ENCODE data around the gene ALPK3.

The ALPK3 gene, protein sequence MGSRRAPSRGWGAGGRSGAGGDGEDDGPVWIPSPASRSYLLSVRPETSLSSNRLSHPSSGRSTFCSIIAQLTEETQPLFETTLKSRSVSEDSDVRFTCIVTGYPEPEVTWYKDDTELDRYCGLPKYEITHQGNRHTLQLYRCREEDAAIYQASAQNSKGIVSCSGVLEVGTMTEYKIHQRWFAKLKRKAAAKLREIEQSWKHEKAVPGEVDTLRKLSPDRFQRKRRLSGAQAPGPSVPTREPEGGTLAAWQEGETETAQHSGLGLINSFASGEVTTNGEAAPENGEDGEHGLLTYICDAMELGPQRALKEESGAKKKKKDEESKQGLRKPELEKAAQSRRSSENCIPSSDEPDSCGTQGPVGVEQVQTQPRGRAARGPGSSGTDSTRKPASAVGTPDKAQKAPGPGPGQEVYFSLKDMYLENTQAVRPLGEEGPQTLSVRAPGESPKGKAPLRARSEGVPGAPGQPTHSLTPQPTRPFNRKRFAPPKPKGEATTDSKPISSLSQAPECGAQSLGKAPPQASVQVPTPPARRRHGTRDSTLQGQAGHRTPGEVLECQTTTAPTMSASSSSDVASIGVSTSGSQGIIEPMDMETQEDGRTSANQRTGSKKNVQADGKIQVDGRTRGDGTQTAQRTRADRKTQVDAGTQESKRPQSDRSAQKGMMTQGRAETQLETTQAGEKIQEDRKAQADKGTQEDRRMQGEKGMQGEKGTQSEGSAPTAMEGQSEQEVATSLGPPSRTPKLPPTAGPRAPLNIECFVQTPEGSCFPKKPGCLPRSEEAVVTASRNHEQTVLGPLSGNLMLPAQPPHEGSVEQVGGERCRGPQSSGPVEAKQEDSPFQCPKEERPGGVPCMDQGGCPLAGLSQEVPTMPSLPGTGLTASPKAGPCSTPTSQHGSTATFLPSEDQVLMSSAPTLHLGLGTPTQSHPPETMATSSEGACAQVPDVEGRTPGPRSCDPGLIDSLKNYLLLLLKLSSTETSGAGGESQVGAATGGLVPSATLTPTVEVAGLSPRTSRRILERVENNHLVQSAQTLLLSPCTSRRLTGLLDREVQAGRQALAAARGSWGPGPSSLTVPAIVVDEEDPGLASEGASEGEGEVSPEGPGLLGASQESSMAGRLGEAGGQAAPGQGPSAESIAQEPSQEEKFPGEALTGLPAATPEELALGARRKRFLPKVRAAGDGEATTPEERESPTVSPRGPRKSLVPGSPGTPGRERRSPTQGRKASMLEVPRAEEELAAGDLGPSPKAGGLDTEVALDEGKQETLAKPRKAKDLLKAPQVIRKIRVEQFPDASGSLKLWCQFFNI (N-terminal part only)

DNA sequence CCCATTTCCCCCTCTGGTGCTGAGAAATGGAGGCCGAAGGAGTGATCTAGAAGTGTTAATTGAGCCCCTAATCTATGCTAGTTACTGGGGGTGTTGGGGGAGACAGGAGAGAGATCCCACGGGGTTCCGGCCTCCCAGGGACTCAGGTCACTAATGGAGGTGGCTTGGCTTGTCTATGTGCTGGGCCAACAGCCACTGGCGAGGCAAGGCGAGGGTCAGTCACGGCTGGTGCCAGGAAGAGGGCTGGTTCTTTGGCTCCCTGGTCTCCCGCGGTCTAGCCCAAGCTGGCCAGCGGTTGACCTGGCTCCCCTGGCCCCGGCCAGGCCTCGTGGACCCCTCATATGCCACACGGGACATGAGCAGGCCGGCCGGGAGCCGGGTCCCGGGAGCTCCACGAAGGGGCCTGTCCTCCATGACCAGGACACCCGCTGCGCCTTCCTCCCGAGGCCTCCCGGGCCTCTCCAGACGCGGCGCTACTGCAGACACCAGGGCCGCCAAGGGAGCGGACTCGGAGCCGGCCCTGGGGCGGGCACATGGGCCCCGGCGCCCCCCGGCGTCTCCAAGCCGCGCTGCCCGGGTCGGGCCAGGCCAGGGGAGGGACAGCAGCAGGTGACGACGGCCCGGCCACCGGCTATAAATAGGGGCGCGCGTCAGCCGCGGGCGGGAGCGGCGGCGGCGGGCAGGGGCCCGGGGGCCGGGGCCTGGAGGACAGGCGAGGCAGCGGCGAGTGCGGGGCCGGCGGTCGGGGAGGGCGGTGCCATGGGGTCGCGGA is at the start of gene ALPK3:
ALPK3 (plus strand) TSS at position 663 of the 772 bp plus-strand sequence; CDS start at position 760, 97 bp downstream.
- Histone ChIP-seq H3K36me3 (ENCODE audit: control insufficient read depth in 2 of 2, insufficient read depth in 2 of 2, low read length in 2 of 2) (no peaks in the 10 kb centered on the region), H3K27me3 (ENCODE audit: control insufficient read depth in 2 of 2, insufficient read depth in 2 of 2, low read length in 2 of 2) (no peaks in the 10 kb centered on the region), H3K9ac (ENCODE audit: low read depth in 1 of 2, low read length in 2 of 2) (peak within 1 kb of the TSS in 1 of 2 donors; percentile 52), H3K9me3 (ENCODE audit: control insufficient read depth in 2 of 2, low read length in 2 of 2) (no peaks in the 10 kb centered on the region), H3K4me3 (ENCODE audit: low read length in 2 of 2) (peak within 1 kb of the TSS in 1 of 2 donors; percentile 41), H3K4me1 (ENCODE audit: control insufficient read depth in 2 of 2, insufficient read depth in 2 of 2, low read length in 2 of 2) (peaks cover 0 to 3% of the 10 kb centered on the region in 2 donors), H3K27ac (ENCODE audit: low read depth in 2 of 2, low read length in 2 of 2) (peak within 1 kb of the TSS in 1 of 2 donors; percentile 14)

DNA sequence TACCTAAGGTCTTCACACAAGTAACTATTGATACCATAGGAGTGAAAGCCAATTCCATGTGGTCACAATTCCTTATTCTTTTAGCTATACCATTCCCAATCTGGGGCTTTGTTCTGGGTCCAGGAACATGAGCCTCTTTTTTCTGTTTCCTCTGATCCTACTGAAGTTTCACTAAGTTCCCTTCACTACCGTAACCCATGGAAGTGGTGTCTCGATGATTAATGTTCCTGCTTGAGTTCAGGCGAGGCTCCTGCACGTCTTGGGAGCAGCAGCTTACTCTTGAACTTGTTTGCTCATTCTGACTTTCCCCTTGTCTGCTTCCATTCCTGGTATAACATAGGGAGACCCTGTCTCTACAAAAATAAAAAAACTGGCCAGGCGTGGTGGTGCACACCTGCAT is 45.1 kb upstream of the ALPK3 start:
- no peak overlapping the region for H3K27ac ChIP-seq (ENCODE audit: low read depth in 2 of 2, low read length in 2 of 2)
- no peak overlapping the region for H3K9ac ChIP-seq (ENCODE audit: low read depth in 1 of 2, low read length in 2 of 2)
- peaks cover 10 to 17% of the 10 kb centered on the region in 2 donors for H3K36me3 ChIP-seq (ENCODE audit: control insufficient read depth in 2 of 2, insufficient read depth in 2 of 2, low read length in 2 of 2)

DNA sequence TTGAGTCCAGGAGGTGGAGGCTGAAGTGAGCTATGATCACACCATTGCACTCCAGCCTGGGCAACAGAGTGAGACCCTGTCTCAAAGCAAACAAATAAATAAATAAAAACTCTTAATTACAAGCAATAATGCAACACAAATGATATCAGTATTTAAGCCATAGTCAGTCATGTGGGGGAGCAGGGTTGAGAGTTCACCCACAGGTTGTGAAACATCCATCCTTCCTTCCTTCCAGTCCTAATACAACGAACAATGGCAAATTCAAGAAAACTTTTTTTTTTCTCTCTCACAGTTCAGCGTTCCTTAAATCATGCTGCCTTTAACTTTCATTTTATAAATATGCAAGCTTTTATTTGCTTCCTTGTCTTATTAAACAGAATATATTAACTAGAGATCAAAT is 44.7 kb upstream of the ALPK3 start:
- no peaks in the 10 kb centered on the region for H3K9me3 ChIP-seq (ENCODE audit: control insufficient read depth in 2 of 2, low read length in 2 of 2)
- H3K9ac ChIP-seq (ENCODE audit: low read depth in 1 of 2, low read length in 2 of 2), result no peak overlapping the region
- no peak overlapping the region for H3K4me3 ChIP-seq (ENCODE audit: low read length in 2 of 2)
- no peaks in the 10 kb centered on the region for H3K4me1 ChIP-seq (ENCODE audit: control insufficient read depth in 2 of 2, insufficient read depth in 2 of 2, low read length in 2 of 2)
- H3K27me3 ChIP-seq (ENCODE audit: control insufficient read depth in 2 of 2, insufficient read depth in 2 of 2, low read length in 2 of 2), result no peaks in the 10 kb centered on the region
- peaks cover 10 to 17% of the 10 kb centered on the region in 2 donors for H3K36me3 ChIP-seq (ENCODE audit: control insufficient read depth in 2 of 2, insufficient read depth in 2 of 2, low read length in 2 of 2)
- no peak overlapping the region for H3K27ac ChIP-seq (ENCODE audit: low read depth in 2 of 2, low read length in 2 of 2)

More for the DNA sequence above, 45.1 kb upstream of the ALPK3 start:
- H3K27me3 ChIP-seq (ENCODE audit: control insufficient read depth in 2 of 2, insufficient read depth in 2 of 2, low read length in 2 of 2), result no peaks in the 10 kb centered on the region
- H3K4me3 ChIP-seq (ENCODE audit: low read length in 2 of 2), result no peak overlapping the region
- no peaks in the 10 kb centered on the region for H3K4me1 ChIP-seq (ENCODE audit: control insufficient read depth in 2 of 2, insufficient read depth in 2 of 2, low read length in 2 of 2)
- no peaks in the 10 kb centered on the region for H3K9me3 ChIP-seq (ENCODE audit: control insufficient read depth in 2 of 2, low read length in 2 of 2)

DNA sequence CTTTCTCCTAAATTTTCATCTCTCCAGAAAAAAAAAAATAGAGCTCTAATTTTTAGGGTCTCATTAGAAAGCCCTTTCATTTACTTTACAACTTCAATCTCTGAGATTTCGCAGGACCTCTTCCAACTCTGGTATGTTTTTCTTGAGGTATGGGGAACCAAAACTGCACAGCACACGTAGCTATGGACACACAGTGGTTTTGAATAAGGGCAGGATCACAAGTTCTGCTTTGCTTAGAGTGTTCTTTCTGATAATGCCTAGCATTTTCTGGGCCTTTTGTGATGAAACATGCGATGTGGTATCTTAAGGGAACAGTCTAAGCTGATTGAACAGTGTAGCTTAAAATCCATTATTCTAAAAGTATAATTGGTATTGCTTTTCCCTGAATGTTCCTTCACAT is 43.4 kb upstream of the ALPK3 start:
- Histone ChIP-seq H3K36me3 (ENCODE audit: control insufficient read depth in 2 of 2, insufficient read depth in 2 of 2, low read length in 2 of 2) (peaks cover 11 to 13% of the 10 kb centered on the region in 2 donors), H3K27me3 (ENCODE audit: control insufficient read depth in 2 of 2, insufficient read depth in 2 of 2, low read length in 2 of 2) (no peaks in the 10 kb centered on the region), H3K4me3 (ENCODE audit: low read length in 2 of 2) (no peak overlapping the region), H3K27ac (ENCODE audit: low read depth in 2 of 2, low read length in 2 of 2) (no peak overlapping the region), H3K9me3 (ENCODE audit: control insufficient read depth in 2 of 2, low read length in 2 of 2) (no peaks in the 10 kb centered on the region), H3K9ac (ENCODE audit: low read depth in 1 of 2, low read length in 2 of 2) (no peak overlapping the region), H3K4me1 (ENCODE audit: control insufficient read depth in 2 of 2, insufficient read depth in 2 of 2, low read length in 2 of 2) (no peaks in the 10 kb centered on the region)

DNA sequence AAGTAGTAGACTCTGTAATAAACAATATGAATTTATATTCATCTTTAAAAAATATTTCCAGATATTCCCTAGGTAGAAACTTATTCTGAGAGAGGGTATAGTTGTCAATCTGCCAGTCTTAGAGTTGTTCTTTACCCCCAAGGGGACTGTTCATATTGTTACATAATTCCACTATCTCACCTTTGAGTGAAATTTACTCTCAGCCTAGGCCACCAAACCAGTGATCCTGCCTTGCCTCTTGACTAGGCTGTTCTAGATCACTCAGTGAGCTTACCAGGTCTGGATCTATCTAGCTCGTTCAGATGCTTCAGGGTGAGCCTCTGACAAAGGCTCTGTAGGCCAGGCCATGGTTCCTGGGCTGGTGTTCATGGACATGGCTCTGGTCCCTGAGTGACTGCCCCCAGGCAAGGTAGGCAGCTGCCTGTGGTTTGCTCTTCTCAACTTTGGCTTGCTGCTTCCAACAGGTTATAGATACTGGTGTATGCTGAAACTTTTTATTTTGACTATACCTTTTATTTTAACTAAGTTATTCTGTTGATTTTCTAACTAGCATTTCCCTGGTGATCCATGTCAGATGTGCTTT is 41.2 kb upstream of the ALPK3 start:
- no peak overlapping the region for H3K9ac ChIP-seq (ENCODE audit: low read depth in 1 of 2, low read length in 2 of 2)
- no peaks in the 10 kb centered on the region for H3K9me3 ChIP-seq (ENCODE audit: control insufficient read depth in 2 of 2, low read length in 2 of 2)
- no peak overlapping the region for H3K27ac ChIP-seq (ENCODE audit: low read depth in 2 of 2, low read length in 2 of 2)
- H3K4me1 ChIP-seq (ENCODE audit: control insufficient read depth in 2 of 2, insufficient read depth in 2 of 2, low read length in 2 of 2), result no peaks in the 10 kb centered on the region
- H3K36me3 ChIP-seq (ENCODE audit: control insufficient read depth in 2 of 2, insufficient read depth in 2 of 2, low read length in 2 of 2), result peaks cover 5 to 7% of the 10 kb centered on the region in 2 donors
- H3K27me3 ChIP-seq (ENCODE audit: control insufficient read depth in 2 of 2, insufficient read depth in 2 of 2, low read length in 2 of 2), result no peaks in the 10 kb centered on the region
- H3K4me3 ChIP-seq (ENCODE audit: low read length in 2 of 2), result no peak overlapping the region

DNA sequence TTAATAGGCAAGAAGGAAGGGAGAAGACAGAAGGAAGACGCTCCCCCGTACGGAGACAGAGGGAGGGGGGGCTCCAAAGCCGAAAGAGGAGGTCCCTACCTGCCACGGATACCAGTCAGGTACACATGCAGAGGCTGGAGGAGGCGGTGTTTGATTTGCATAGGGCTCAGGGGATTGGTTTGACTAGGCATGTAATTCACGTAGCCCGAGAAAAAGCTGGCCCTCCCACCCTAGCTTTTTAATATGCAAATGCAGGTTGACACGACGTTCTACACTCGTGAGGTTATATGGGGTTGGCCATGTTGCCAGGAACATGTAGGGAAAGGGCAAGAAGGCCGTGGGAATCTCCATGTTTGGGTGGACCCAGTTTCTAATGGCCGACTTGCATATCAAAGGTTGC is 39.0 kb upstream of the ALPK3 start:
- no peaks in the 10 kb centered on the region for H3K9me3 ChIP-seq (ENCODE audit: control insufficient read depth in 2 of 2, low read length in 2 of 2)
- H3K4me1 ChIP-seq (ENCODE audit: control insufficient read depth in 2 of 2, insufficient read depth in 2 of 2, low read length in 2 of 2), result no peaks in the 10 kb centered on the region
- no peak overlapping the region for H3K9ac ChIP-seq (ENCODE audit: low read depth in 1 of 2, low read length in 2 of 2)
- H3K27me3 ChIP-seq (ENCODE audit: control insufficient read depth in 2 of 2, insufficient read depth in 2 of 2, low read length in 2 of 2), result no peaks in the 10 kb centered on the region
- H3K27ac ChIP-seq (ENCODE audit: low read depth in 2 of 2, low read length in 2 of 2), result no peak overlapping the region
- H3K4me3 ChIP-seq (ENCODE audit: low read length in 2 of 2), result no peak overlapping the region
- peaks cover 12 to 14% of the 10 kb centered on the region in 2 donors for H3K36me3 ChIP-seq (ENCODE audit: control insufficient read depth in 2 of 2, insufficient read depth in 2 of 2, low read length in 2 of 2)

DNA sequence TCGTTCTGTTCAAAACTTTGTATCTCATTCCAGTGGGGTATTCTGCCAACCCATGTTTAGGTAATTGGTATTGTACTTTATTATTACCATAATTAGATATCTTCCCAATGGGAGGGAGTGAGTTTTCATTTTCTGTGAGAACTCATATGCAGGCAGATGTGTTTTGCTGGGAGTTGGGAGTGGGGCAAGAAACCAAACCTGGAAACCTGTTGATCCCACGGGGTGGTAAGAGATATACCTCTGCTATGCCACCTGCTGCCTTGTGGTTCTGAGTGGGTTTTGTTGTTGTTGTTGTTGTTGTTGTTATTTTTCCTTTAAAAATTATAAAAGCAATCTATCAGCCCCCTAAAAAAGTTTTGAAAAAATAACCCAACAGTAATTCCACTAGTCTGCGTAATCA is 36.7 kb upstream of the ALPK3 start:
- no peak overlapping the region for H3K9ac ChIP-seq (ENCODE audit: low read depth in 1 of 2, low read length in 2 of 2)
- no peaks in the 10 kb centered on the region for H3K9me3 ChIP-seq (ENCODE audit: control insufficient read depth in 2 of 2, low read length in 2 of 2)
- H3K4me1 ChIP-seq (ENCODE audit: control insufficient read depth in 2 of 2, insufficient read depth in 2 of 2, low read length in 2 of 2), result no peaks in the 10 kb centered on the region
- peaks cover 31 to 35% of the 10 kb centered on the region in 2 donors for H3K36me3 ChIP-seq (ENCODE audit: control insufficient read depth in 2 of 2, insufficient read depth in 2 of 2, low read length in 2 of 2)
- no peak overlapping the region for H3K4me3 ChIP-seq (ENCODE audit: low read length in 2 of 2)
- no peaks in the 10 kb centered on the region for H3K27me3 ChIP-seq (ENCODE audit: control insufficient read depth in 2 of 2, insufficient read depth in 2 of 2, low read length in 2 of 2)
- no peak overlapping the region for H3K27ac ChIP-seq (ENCODE audit: low read depth in 2 of 2, low read length in 2 of 2)

DNA sequence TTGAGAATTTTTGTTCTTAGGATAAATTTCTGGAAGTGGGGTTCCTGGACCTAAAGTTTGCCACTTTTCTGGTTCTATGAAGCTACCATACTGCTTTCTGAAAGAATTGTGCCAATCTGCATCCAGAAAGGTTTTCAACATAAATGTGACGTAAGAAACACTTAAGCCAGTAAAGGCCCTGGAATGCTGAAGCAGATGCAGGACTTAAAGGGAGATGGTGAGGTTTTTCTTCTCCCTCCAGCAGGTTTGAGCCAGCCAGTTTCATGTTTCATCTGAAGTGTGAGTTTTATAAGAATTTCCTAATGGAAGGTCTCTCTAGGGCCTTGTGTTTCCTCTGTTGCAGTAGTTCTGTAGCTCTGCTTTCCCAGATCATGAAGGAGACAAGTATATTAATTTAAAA is 35.7 kb upstream of the ALPK3 start:
- Histone ChIP-seq H3K27ac (ENCODE audit: low read depth in 2 of 2, low read length in 2 of 2) (no peak overlapping the region), H3K36me3 (ENCODE audit: control insufficient read depth in 2 of 2, insufficient read depth in 2 of 2, low read length in 2 of 2) (peaks cover 31 to 44% of the 10 kb centered on the region in 2 donors), H3K9me3 (ENCODE audit: control insufficient read depth in 2 of 2, low read length in 2 of 2) (no peaks in the 10 kb centered on the region), H3K4me3 (ENCODE audit: low read length in 2 of 2) (no peak overlapping the region), H3K4me1 (ENCODE audit: control insufficient read depth in 2 of 2, insufficient read depth in 2 of 2, low read length in 2 of 2) (no peaks in the 10 kb centered on the region), H3K9ac (ENCODE audit: low read depth in 1 of 2, low read length in 2 of 2) (no peak overlapping the region), H3K27me3 (ENCODE audit: control insufficient read depth in 2 of 2, insufficient read depth in 2 of 2, low read length in 2 of 2) (no peaks in the 10 kb centered on the region)

DNA sequence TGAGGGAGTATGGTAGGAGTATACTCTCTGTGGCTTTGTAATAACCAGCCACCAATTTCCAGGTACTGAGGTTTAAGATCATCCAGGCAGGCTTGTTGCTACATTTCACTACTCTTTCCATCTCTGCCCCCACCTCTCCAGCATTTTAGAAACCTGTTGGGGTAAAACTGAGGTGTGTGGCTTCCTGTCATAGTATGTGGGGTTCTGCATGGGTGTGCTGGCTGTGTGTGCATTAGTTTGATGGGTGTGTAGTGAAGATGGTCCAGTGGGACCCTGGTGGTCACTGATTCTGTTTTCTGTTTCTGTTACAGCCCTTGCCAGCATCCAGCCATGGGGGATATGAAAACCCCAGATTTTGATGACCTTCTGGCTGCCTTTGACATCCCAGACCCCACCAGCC is 34.8 kb upstream of the ALPK3 start:
- H3K27ac ChIP-seq (ENCODE audit: low read depth in 2 of 2, low read length in 2 of 2), result no peak overlapping the region
- no peaks in the 10 kb centered on the region for H3K4me1 ChIP-seq (ENCODE audit: control insufficient read depth in 2 of 2, insufficient read depth in 2 of 2, low read length in 2 of 2)
- H3K36me3 ChIP-seq (ENCODE audit: control insufficient read depth in 2 of 2, insufficient read depth in 2 of 2, low read length in 2 of 2), result peaks cover 36 to 47% of the 10 kb centered on the region in 2 donors

More for the DNA sequence above, 34.8 kb upstream of the ALPK3 start:
- Histone ChIP-seq H3K4me3 (ENCODE audit: low read length in 2 of 2) (no peak overlapping the region), H3K9me3 (ENCODE audit: control insufficient read depth in 2 of 2, low read length in 2 of 2) (no peaks in the 10 kb centered on the region), H3K9ac (ENCODE audit: low read depth in 1 of 2, low read length in 2 of 2) (no peak overlapping the region), H3K27me3 (ENCODE audit: control insufficient read depth in 2 of 2, insufficient read depth in 2 of 2, low read length in 2 of 2) (no peaks in the 10 kb centered on the region)

All from mucosa of rectum (tissue), 2 donors.